CD4-positive, CD25-positive, alpha-beta regulatory T cell (primary cell): ENCODE results near the gene CFAP157. TPM values are rescaled to one million over a fixed set of nuclear protein-coding genes. Genes with fewer than 3 reads are reported as not detected.

Experiments
- ATAC-seq, 2 donors: fragments of 150-1000 bp; cut with Tn5 transposase; one replicate each; pipeline ENCODE4 v1.10.0; 2021; ENCODE audit warnings: low read depth in 2 of 2, moderate number of reproducible peaks in 2 of 2, moderate library complexity in 1 of 2
- DNase-seq, 3 donors: peaks; one replicate each; pipeline versions ENCODE4 v3.0.0 to v3.0.0-alpha.2; 2012 to 2022; ENCODE audit warnings: mixed read lengths in 1 of 3
- H3K27ac ChIP-seq: one replicate; pipeline ENCODE4 v1.7.0; 2013; ENCODE audit warnings: mild to moderate bottlenecking, low read length; ENCODE audit not compliant: insufficient read depth, poor library complexity, severe bottlenecking
- H3K27me3 ChIP-seq: one replicate; pipeline ENCODE4 v1.7.0; 2013; ENCODE audit warnings: low read length; ENCODE audit not compliant: control insufficient read depth, insufficient read depth
- H3K36me3 ChIP-seq: one replicate; pipeline ENCODE4 v1.7.0; 2013; ENCODE audit warnings: mild to moderate bottlenecking, low read length, moderate library complexity; ENCODE audit not compliant: control insufficient read depth, insufficient read depth
- H3K4me1 ChIP-seq: 2 replicates; pipeline ENCODE4 v1.7.0; 2013; ENCODE audit warnings: mild to moderate bottlenecking, low read length; ENCODE audit not compliant: insufficient read depth, control insufficient read depth, poor library complexity, severe bottlenecking
- H3K4me3 ChIP-seq: one replicate; pipeline ENCODE4 v1.7.0; 2013; ENCODE audit warnings: low read depth, mild to moderate bottlenecking, low read length, moderate library complexity
- H3K9me3 ChIP-seq, 2 experiments: 1 replicate in 1 of 2; 2 replicates in 1 of 2; pipeline ENCODE4 v1.7.0; 2013; ENCODE audit warnings: low read length in 2 of 2, mild to moderate bottlenecking in 1 of 2, moderate library complexity in 1 of 2; ENCODE audit not compliant: control insufficient read depth in 2 of 2
- H3K27ac Mint-ChIP-seq, 3 donors: one replicate each; pipeline ENCODE4 v1.8.0; 2020 to 2022; ENCODE audit warnings: mild to moderate bottlenecking in 3 of 3, mixed read lengths in 3 of 3, moderate library complexity in 2 of 3
- H3K27me3 Mint-ChIP-seq: one replicate; pipeline ENCODE4 v1.8.0; 2022; ENCODE audit warnings: mild to moderate bottlenecking, mixed read lengths
- H3K36me3 Mint-ChIP-seq: one replicate; pipeline ENCODE4 v1.8.0; 2020; ENCODE audit warnings: mixed read lengths
- H3K4me1 Mint-ChIP-seq, 4 donors: one replicate each; pipeline ENCODE4 v1.8.0; 2020 to 2022; ENCODE audit warnings: mixed read lengths in 4 of 4, mild to moderate bottlenecking in 1 of 4
- H3K4me3 Mint-ChIP-seq, 4 donors: one replicate each; pipeline ENCODE4 v1.8.0; 2020 to 2022; ENCODE audit warnings: mild to moderate bottlenecking in 4 of 4, mixed read lengths in 4 of 4, moderate library complexity in 3 of 4
- H3K9me3 Mint-ChIP-seq, 7 donors: one replicate each; pipeline ENCODE4 v1.8.0; 2020 to 2022; ENCODE audit warnings: mixed read lengths in 7 of 7, mild to moderate bottlenecking in 3 of 7, moderate library complexity in 2 of 7
- polyA plus RNA-seq, 4 donors: library from polyadenylated mRNA; unstranded; fragments of 300-500 nt; fragmentation: Illumina TruSeq; gene quantifications; one replicate each; pipeline ENCODE4 v1.2.3, GENCODE V29; 2021
- total RNA-seq: library from RNA; stranded (reverse); gene quantifications from one replicate; pipeline ENCODE4 v1.2.3, GENCODE V29; 2022

Gene CFAP157
- total and polyA plus RNA-seq, 5 donors from 2014 or later, result 0.20 to 0.57 (median 0.26) TPM; not detected in 1

DNA sequence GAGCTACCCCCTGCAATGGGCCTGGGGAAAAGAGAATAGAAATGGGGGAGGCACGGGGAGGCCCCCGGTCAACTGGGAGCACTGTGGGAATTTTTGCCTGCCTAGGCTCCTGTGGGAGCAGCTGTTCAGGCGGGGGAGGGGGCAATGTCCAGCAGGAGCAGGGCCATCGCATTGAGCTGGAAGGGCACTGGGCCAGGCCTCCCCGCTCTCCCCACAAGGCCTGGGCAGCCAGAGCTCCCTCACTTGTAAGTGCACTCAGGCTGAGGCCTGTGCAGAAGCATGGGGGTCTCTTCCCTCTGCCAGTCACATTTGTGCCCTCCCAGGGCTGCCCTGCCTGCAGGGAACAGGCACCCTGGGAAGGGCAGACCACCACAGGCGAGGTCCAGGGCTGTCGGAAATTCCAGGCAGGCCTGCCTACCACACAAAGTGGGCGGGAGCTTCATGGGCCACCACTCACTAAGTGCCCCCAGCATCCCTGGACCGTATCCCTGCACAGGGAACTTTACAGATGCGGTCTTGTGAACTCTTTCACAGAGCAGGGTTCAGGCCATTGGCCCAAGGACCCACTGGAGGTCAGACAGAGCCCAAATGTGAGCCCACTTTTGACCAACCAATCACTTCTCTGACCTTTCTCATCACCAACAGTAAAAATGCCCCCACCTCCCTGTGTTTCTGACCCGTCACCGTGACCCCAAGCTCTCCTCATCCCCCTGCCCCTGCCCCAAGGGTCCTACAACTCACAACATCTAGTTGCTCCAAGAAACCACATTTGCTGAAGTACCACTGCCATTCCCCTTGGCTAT lies 1.0 kb upstream of the CFAP157 start:
- Mint-ChIP-seq H3K9me3 (peaks cover 0 to 2% (median 0%) of the 10 kb centered on the region in 7 donors), H3K27me3 (no peaks in the 10 kb centered on the region), H3K27ac (no peak overlapping the region), H3K4me3 (no peak overlapping the region), H3K36me3 (peaks cover 3% of the 10 kb centered on the region), H3K4me1 (peaks cover 0 to 20% (median 3%) of the 10 kb centered on the region in 4 donors)
- Histone ChIP-seq H3K27me3 (no peaks in the 10 kb centered on the region), H3K27ac (no peak overlapping the region), H3K4me1 (peaks cover under 1% of the 10 kb centered on the region), H3K4me3 (no peak overlapping the region), H3K36me3 (no peaks in the 10 kb centered on the region), H3K9me3 (no peaks in the 10 kb centered on the region)
- no peak for DNase-seq
- ATAC-seq, result no peak

GRCh38 chr9:127707766-127708165 lies 978 bp downstream of the CFAP157 start:
- Mint-ChIP-seq H3K9me3 (peaks cover 0 to 2% (median 0%) of the 10 kb centered on the region in 7 donors), H3K4me1 (peaks cover 0 to 33% (median 5%) of the 10 kb centered on the region in 4 donors), H3K36me3 (peaks cover 3% of the 10 kb centered on the region), H3K27ac (peak overlapping the region in 1 of 3 donors; percentile 69), H3K27me3 (no peaks in the 10 kb centered on the region), H3K4me3 (no peak overlapping the region)
- Histone ChIP-seq H3K4me3 (no peak overlapping the region), H3K9me3 (no peaks in the 10 kb centered on the region), H3K27me3 (no peaks in the 10 kb centered on the region), H3K27ac (no peak overlapping the region), H3K36me3 (no peaks in the 10 kb centered on the region), H3K4me1 (peaks cover 6% of the 10 kb centered on the region)
- peak; percentile 70 for ATAC-seq
- DNase-seq, result peak in 2 of 3 donors; percentile 28 to 67

- Mint-ChIP-seq H3K27ac (peak overlapping the region in 1 of 3 donors; percentile 31), H3K9me3 (peaks cover 0 to 2% (median 0%) of the 10 kb centered on the region in 7 donors), H3K36me3 (peaks cover 3% of the 10 kb centered on the region), H3K4me3 (no peak overlapping the region), H3K4me1 (peaks cover 0 to 36% (median 5%) of the 10 kb centered on the region in 4 donors), H3K27me3 (no peaks in the 10 kb centered on the region)
- Histone ChIP-seq H3K27me3 (no peaks in the 10 kb centered on the region), H3K4me1 (peaks cover 7% of the 10 kb centered on the region), H3K36me3 (no peaks in the 10 kb centered on the region), H3K27ac (no peak overlapping the region), H3K9me3 (no peaks in the 10 kb centered on the region), H3K4me3 (no peak overlapping the region)
- ATAC-seq, result no peak
- no peak for DNase-seq
These were observed 2.3 kb downstream of the CFAP157 start for GRCh38 chr9:127708952-127709587.

DNA sequence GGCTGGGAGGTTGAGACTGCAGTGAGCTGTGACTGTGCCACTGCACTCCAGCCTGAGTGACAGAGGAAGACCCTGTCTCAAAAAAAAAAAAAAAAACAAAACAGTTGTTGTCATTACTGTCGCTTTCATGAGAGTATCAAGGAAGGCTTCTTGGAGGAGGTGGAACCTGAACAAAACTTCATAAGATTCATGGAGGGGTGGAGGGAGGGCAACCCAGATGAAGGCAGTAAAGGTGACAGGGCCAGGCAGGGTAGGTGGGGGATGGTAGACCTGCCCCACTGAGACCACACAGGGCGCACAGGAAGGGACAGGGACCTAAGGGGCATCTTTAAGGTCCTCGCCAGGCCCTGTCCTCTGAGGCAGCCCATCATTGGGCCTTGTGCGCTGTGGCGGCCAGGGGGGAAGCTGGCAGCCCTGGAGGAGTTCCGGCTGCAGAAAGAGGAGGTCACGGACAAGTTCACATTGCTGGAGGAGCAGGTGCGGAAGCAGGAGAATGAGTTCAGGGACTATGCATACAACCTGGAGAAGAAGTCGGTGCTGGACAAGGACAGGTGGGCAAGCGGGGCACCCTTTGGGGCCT lies 3.5 kb downstream of the CFAP157 start:
- H3K27me3 ChIP-seq, result no peaks in the 10 kb centered on the region
- no peaks in the 10 kb centered on the region for H3K36me3 ChIP-seq
- H3K36me3 Mint-ChIP-seq, result peaks cover 3% of the 10 kb centered on the region
- H3K4me1 Mint-ChIP-seq, result peaks cover 0 to 43% (median 8%) of the 10 kb centered on the region in 4 donors
- H3K4me3 Mint-ChIP-seq, result peak overlapping the region in 3 of 4 donors; percentile 57 to 77 (median 70)
- H3K27ac ChIP-seq, result no peak overlapping the region
- H3K9me3 ChIP-seq, result no peaks in the 10 kb centered on the region
- peak overlapping the region in 2 of 3 donors; percentile 8 to 17 for H3K27ac Mint-ChIP-seq
- peaks cover 0 to 2% (median 0%) of the 10 kb centered on the region in 7 donors for H3K9me3 Mint-ChIP-seq
- peaks cover 1% of the 10 kb centered on the region for H3K27me3 Mint-ChIP-seq
- H3K4me3 ChIP-seq, result no peak overlapping the region
- ATAC-seq (no peak), DNase-seq (no peak)
- H3K4me1 ChIP-seq, result peaks cover 13% of the 10 kb centered on the region

GRCh38 chr9:127711226-127711701 lies 4.5 kb downstream of the CFAP157 start:
- Histone ChIP-seq H3K4me3 (no peak overlapping the region), H3K27me3 (no peaks in the 10 kb centered on the region), H3K4me1 (peaks cover 18% of the 10 kb centered on the region), H3K36me3 (no peaks in the 10 kb centered on the region), H3K27ac (no peak overlapping the region), H3K9me3 (no peaks in the 10 kb centered on the region)
- Mint-ChIP-seq H3K36me3 (peaks cover 3% of the 10 kb centered on the region), H3K27me3 (peaks cover 7% of the 10 kb centered on the region), H3K4me3 (peak overlapping the region in 2 of 4 donors; percentile 52 to 77), H3K4me1 (peaks cover 0 to 51% (median 14%) of the 10 kb centered on the region in 4 donors), H3K27ac (peak overlapping the region; percentile 67 to 74 (median 67)), H3K9me3 (peaks cover 0 to 2% (median 0%) of the 10 kb centered on the region in 7 donors)
- DNase-seq (peak in 1 of 3 donors; percentile 35), ATAC-seq (no peak)

- H3K27ac Mint-ChIP-seq, result no peak overlapping the region
- Histone ChIP-seq H3K36me3 (no peaks in the 10 kb centered on the region), H3K4me3 (no peak overlapping the region), H3K27ac (no peak overlapping the region), H3K4me1 (peaks cover 19% of the 10 kb centered on the region), H3K9me3 (no peaks in the 10 kb centered on the region), H3K27me3 (no peaks in the 10 kb centered on the region)
- no peak for DNase-seq
- H3K9me3 Mint-ChIP-seq, result peaks cover 0 to 2% (median 0%) of the 10 kb centered on the region in 7 donors
- peaks cover 3% of the 10 kb centered on the region for H3K36me3 Mint-ChIP-seq
- H3K4me3 Mint-ChIP-seq, result peak overlapping the region in 2 of 4 donors; percentile 28 to 77
- H3K4me1 Mint-ChIP-seq, result peaks cover 0 to 51% (median 14%) of the 10 kb centered on the region in 4 donors
- peaks cover 7% of the 10 kb centered on the region for H3K27me3 Mint-ChIP-seq
- no peak for ATAC-seq
These were observed 5.1 kb downstream of the CFAP157 start for GRCh38 chr9:127711831-127712274.

DNA sequence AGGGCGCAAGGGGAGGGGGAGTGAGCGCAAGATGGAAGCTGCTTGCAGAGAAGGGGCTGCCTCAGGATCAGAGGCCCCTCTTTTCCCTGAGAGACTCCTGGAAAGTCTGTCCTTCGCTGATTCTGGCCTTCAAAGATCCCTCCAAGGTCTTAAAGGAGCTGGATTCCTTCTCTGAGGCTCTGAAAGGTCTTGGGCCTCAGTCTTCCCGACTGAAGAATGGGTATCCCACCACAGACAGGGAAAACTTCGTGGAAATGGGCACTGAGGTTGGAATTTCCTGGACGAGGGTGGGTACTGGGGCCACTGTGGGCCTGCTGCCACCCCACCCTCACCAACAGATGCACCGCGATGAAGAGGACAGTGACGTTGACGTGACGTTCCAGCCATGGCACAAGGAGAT lies 5.6 kb downstream of the CFAP157 start:
- H3K4me1 ChIP-seq, result peaks cover 19% of the 10 kb centered on the region
- peaks cover 3% of the 10 kb centered on the region for H3K36me3 Mint-ChIP-seq
- H3K27ac ChIP-seq, result no peak overlapping the region
- peaks cover 7% of the 10 kb centered on the region for H3K27me3 Mint-ChIP-seq
- H3K36me3 ChIP-seq, result no peaks in the 10 kb centered on the region
- peaks cover 0 to 48% (median 14%) of the 10 kb centered on the region in 4 donors for H3K4me1 Mint-ChIP-seq
- DNase-seq (no peak), ATAC-seq (no peak)
- H3K27me3 ChIP-seq, result no peaks in the 10 kb centered on the region
- no peak overlapping the region for H3K4me3 ChIP-seq
- peak overlapping the region in 3 of 4 donors; percentile 28 to 60 (median 50) for H3K4me3 Mint-ChIP-seq
- H3K27ac Mint-ChIP-seq, result no peak overlapping the region
- peaks cover 0 to 2% (median 0%) of the 10 kb centered on the region in 7 donors for H3K9me3 Mint-ChIP-seq
- H3K9me3 ChIP-seq, result no peaks in the 10 kb centered on the region
